GM12878 (cell line): Measurements from ENCODE around the gene NPHS1. TPM values are rescaled to one million over a fixed set of nuclear protein-coding genes. Genes with fewer than 3 reads are reported as not detected.

ENCODE experiments used
- ATAC-seq: fragments of 200-7000 bp; cut with Tn5 transposase; 3 replicates; pipeline ENCODE4 v1.9.1; 2020; ENCODE audit warnings: mild to moderate bottlenecking, moderate library complexity
- BruUV-seq: library from RNA; stranded (reverse); fragments of 400-500 nt; replicated peaks from 2 replicates; lab custom pipeline; 2021; lab: Mats Ljungman, UMichigan
- CTCF ChIA-PET: fragments of 300-600 bp; sonication (Branson Sonifier 250); formaldehyde crosslinking; extraction: SDS; loops from one replicate; lab custom pipeline; 2021; ENCODE audit warnings: inconsistent platforms; lab: Yijun Ruan, JAX
- POLR2A ChIA-PET: fragments of 350-600 bp; formaldehyde crosslinking; extraction: SDS; loops from one replicate; lab custom pipeline; 2021; ENCODE audit warnings: inconsistent platforms; lab: Charles Lee
- RAD21 ChIA-PET: fragments of 300-600 bp; sonication (Branson Sonifier 250); formaldehyde crosslinking; loops from one replicate; lab custom pipeline; 2023; ENCODE audit warnings: antibody characterized with exemption; ENCODE audit not compliant: unreplicated experiment; lab: Charles Lee
- SMC1A ChIA-PET: fragments of 300-600 bp; sonication (Branson Sonifier 250); formaldehyde crosslinking; loops from one replicate; lab custom pipeline; 2023; ENCODE audit not compliant: unreplicated experiment, uncharacterized antibody; lab: Charles Lee
- DNase-seq: peaks from one replicate; pipeline ENCODE4 v3.0.0-alpha.2; 2011; ENCODE audit warnings: low read depth, low spot score
- FAIRE-seq: peaks from 3 replicates; lab custom pipeline; 2011; peaks lifted over from hg19 to GRCh38; lab: Jason Lieb, UNC
- H2AFZ ChIP-seq: 2 replicates; pipeline ENCODE4 v1.6.0; 2011; ENCODE audit warnings: low read depth, low read length, control low read depth; ENCODE audit not compliant: control insufficient read depth
- H3K27ac ChIP-seq: 2 replicates; pipeline ENCODE4 v1.5.1; 2011; ENCODE audit warnings: control low read depth; ENCODE audit not compliant: control insufficient read depth, insufficient read depth
- H3K27me3 ChIP-seq, 2 experiments: replicated peaks in 1 of 2; 2 replicates each; pipeline versions ENCODE4 v1.6.0 to v1.6.1; 2011; ENCODE audit warnings: low read length in 1 of 2; ENCODE audit not compliant: control insufficient read depth in 2 of 2, insufficient read depth in 2 of 2
- H3K36me3 ChIP-seq, 2 experiments: 2 replicates each; pipeline ENCODE4 v1.5.1; 2011; ENCODE audit warnings: low read length in 1 of 2; ENCODE audit not compliant: control insufficient read depth in 2 of 2, insufficient read depth in 2 of 2
- H3K4me1 ChIP-seq: 2 replicates; pipeline ENCODE4 v1.6.1; 2011; ENCODE audit warnings: mild to moderate bottlenecking, low read length, moderate library complexity, mixed read lengths; ENCODE audit not compliant: control insufficient read depth, insufficient read depth
- H3K4me2 ChIP-seq: 2 replicates; pipeline ENCODE4 v1.6.0; 2011; ENCODE audit warnings: control low read depth; ENCODE audit not compliant: control insufficient read depth, insufficient read depth
- H3K4me3 ChIP-seq: fragments of 200-600 bp; sonication (generic); 2 replicates; pipeline ENCODE4 v1.5.1; 2016
- H3K79me2 ChIP-seq: 2 replicates; pipeline ENCODE4 v1.6.0; 2011; ENCODE audit warnings: low read length; ENCODE audit not compliant: control insufficient read depth, insufficient read depth
- H3K9ac ChIP-seq: 2 replicates; pipeline ENCODE4 v1.8.0; 2011; ENCODE audit warnings: low read length, control low read depth, mixed read lengths; ENCODE audit not compliant: control insufficient read depth, insufficient read depth
- H3K9me3 ChIP-seq: replicated peaks from 3 replicates; pipeline ENCODE4 v1.5.1; 2011; ENCODE audit warnings: mild to moderate bottlenecking, low read length; ENCODE audit not compliant: control insufficient read depth, insufficient read depth
- H4K20me1 ChIP-seq: 2 replicates; pipeline ENCODE4 v1.6.0; 2011; ENCODE audit not compliant: control insufficient read depth, insufficient read depth
- CBX3 ChIP-seq: fragments of 200-600 bp; sonication (generic); IDR thresholded peaks from 2 replicates; pipeline ENCODE4 v1.6.1; 2016; ENCODE audit warnings: low read depth, borderline replicate concordance
- EGR1 ChIP-seq, 2 experiments: IDR thresholded peaks; 1 replicate in 1 of 2; 2 replicates in 1 of 2; pipeline ENCODE4 v1.6.1; 2011 to 2012; ENCODE audit warnings: low read depth in 2 of 2, low read length in 2 of 2, borderline replicate concordance in 1 of 2, mild to moderate bottlenecking in 1 of 2, moderate library complexity in 1 of 2
- SMAD1 ChIP-seq: fragments of 450-650 bp; IDR thresholded peaks from 2 replicates; pipeline ENCODE4 v1.6.1; 2018; ENCODE audit warnings: mild to moderate bottlenecking, low read depth; ENCODE audit not compliant: partially characterized antibody
- SUZ12 ChIP-seq: fragments of 200-600 bp; sonication (generic); IDR thresholded peaks from one replicate; pipeline ENCODE4 v1.6.1; 2018; ENCODE audit warnings: antibody characterized with exemption, mild to moderate bottlenecking; ENCODE audit not compliant: unreplicated experiment
- WGBS: methylation state at CpG from one replicate; pipeline ENCODE4 v1.1.6; 2016; ENCODE audit warnings: low lambda C conversion rate; ENCODE audit not compliant: insufficient replicate concordance, insufficient coverage; ENCODE audit errors: missing lambda C conversion rate; 5-methylcytosine and 5-hydroxymethylcytosine counted together
- in situ Hi-C: fragments of 300-500 bp; cut with MboI; formaldehyde crosslinking; loops from 9 replicates; pipeline ENCODE4 v1.14.3; 2018; ENCODE audit warnings: mixed read lengths
- intact Hi-C: fragments of 100-400 bp; cut with micrococcal nuclease; formaldehyde crosslinking; loops from one replicate; pipeline ENCODE4 v1.14.2; 2022; ENCODE audit not compliant: unreplicated experiment
- polyA plus RNA-seq, 11 experiments: library from polyadenylated mRNA; depleted of rRNA in 4 of 11; unstranded in 6 of 11; stranded (reverse) in 5 of 11; fragments of >200 nt; fragmentation: Nextera tagmentation in 4 of 11; fragmentation: Illumina TruSeq in 1 of 11; extraction: Ambion mirVana in 4 of 11; extraction: Trizol in 1 of 11; gene quantifications; 1 replicate in 1 of 11; 2 replicates in 10 of 11; pipeline versions ENCODE4 v1.2.1 to v1.2.3, GENCODE V29; 2011 to 2016; ENCODE audit warnings: inconsistent platforms in 2 of 11, missing spikeins in 2 of 11, low read depth in 1 of 11
- total RNA-seq, 4 experiments: library from RNA; depleted of rRNA in 3 of 4; stranded (reverse); fragments of >200 nt in 3 of 4; fragmentation: Illumina TruSeq in 1 of 4; extraction: Trizol in 1 of 4; gene quantifications; 2 replicates each; pipeline versions ENCODE4 v1.2.1 to v1.2.3, GENCODE V29; 2013 to 2021
- TF ChIP-seq, protein P1 (sequence below): IDR thresholded peaks from 2 replicates; pipeline ENCODE4 v1.6.1; 2012; ENCODE audit warnings: low read depth, low read length, improper control_type of control experiment

The NPHS1 gene
- total and polyA plus RNA-seq, 10 of the 15 experiments (the other 5 are each of a cell fraction or from before 2014, with no cell fraction given) = not detected

DNA sequence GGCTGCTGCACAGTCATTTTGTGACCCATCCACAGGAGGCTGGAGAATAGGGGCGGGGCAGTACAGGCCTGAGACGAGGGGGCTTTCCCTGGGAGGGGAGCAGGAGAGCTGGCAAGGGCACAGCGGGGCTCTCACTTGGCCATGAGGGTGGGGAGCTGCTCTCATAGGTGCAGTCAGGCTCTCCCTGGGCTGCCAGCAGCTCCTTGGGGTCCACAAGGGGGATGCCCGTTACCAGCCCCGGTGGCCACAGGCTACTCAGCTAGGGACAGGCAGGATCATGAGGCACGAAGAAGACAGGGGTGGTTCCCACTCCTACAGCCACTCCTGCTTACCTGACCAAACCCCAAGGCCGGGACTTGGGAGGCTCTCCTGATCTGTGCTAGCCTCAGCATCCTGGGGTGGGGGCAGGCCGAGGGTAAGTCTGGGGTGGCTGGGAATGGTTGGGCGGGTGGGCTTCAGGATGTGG, 60.5 kb downstream of the NPHS1 start:
- POLR2A ChIA-PET = no interaction called here
- WGBS = 31% methylated on average over 7 of the region's 9 CpGs
- H3K9me3 ChIP-seq = no peaks in the 10 kb centered on the region
- H2AFZ ChIP-seq = no peak overlapping the region
- in situ Hi-C loops (no loop called here), intact Hi-C loops (no loop called here)
- RAD21 ChIA-PET = interaction anchor here (0.9 kb wide), 1 partner anchor 97 kb away, joined by 3 read pairs; no protein-coding TSS in a partner anchor
- ATAC-seq = peak; percentile 51
- H3K9ac ChIP-seq = no peak overlapping the region
- no peak overlapping the region for H3K4me3 ChIP-seq
- no peak overlapping the region for H3K27ac ChIP-seq
- BruUV-seq = no TSS peak
- CTCF ChIA-PET = no interaction called here
- no peaks in the 10 kb centered on the region for H3K36me3 ChIP-seq
- TF ChIP-seq EGR1 (IDR thresholded peaks at IDR 0.05; ENCODE audit: borderline replicate concordance in 1 of 2, low read depth in 2 of 2, low read length in 2 of 2) (no peak), CBX3 (no peak), SMAD1 (no peak), SUZ12 (no peak)
- TF ChIP-seq, protein P1, sequence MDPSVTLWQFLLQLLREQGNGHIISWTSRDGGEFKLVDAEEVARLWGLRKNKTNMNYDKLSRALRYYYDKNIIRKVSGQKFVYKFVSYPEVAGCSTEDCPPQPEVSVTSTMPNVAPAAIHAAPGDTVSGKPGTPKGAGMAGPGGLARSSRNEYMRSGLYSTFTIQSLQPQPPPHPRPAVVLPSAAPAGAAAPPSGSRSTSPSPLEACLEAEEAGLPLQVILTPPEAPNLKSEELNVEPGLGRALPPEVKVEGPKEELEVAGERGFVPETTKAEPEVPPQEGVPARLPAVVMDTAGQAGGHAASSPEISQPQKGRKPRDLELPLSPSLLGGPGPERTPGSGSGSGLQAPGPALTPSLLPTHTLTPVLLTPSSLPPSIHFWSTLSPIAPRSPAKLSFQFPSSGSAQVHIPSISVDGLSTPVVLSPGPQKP = no peak
- H3K4me2 ChIP-seq = no peak overlapping the region
- no peaks in the 10 kb centered on the region for H3K4me1 ChIP-seq
- SMC1A ChIA-PET = no interaction called here
- no peaks in the 10 kb centered on the region for H3K79me2 ChIP-seq
- H4K20me1 ChIP-seq = no peaks in the 10 kb centered on the region
- peaks cover 0 to 2% of the 10 kb centered on the region in 2 experiments; a peak in 1 of 4 replicates for H3K27me3 ChIP-seq
- DNase-seq = no peak
- FAIRE-seq = no peak
